ENCODE results near the gene ILRUN.
"Not testable (repeated sequence)": the region's sequence is repeated elsewhere in the genome, so short reads cannot be mapped to it uniquely, and the experiment has no call there.

The ILRUN gene

DNA sequence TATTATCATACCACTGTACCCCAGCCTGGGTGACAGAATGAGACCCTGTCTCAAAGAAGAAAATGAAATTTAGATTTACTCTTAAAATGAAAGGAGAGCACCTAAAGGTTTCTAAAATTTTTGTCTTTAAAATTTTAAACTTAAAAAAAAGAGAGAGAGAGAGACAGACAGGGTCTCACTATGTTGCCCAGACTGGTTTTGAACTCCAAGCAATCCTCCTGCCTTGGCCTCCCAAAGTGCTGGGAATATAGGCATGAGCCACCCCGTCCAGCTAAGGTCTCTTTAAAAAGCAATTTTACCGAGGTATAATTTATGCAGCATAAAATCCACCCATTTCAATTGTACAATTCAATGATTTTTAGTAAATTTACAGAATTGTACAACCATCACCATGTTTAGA lies 33.2 kb downstream of the ILRUN start:
- no peak for DNase-seq

GRCh38 chr6:34661357-34661756 lies 35.2 kb downstream of the ILRUN start:
- no peak for DNase-seq

DNA sequence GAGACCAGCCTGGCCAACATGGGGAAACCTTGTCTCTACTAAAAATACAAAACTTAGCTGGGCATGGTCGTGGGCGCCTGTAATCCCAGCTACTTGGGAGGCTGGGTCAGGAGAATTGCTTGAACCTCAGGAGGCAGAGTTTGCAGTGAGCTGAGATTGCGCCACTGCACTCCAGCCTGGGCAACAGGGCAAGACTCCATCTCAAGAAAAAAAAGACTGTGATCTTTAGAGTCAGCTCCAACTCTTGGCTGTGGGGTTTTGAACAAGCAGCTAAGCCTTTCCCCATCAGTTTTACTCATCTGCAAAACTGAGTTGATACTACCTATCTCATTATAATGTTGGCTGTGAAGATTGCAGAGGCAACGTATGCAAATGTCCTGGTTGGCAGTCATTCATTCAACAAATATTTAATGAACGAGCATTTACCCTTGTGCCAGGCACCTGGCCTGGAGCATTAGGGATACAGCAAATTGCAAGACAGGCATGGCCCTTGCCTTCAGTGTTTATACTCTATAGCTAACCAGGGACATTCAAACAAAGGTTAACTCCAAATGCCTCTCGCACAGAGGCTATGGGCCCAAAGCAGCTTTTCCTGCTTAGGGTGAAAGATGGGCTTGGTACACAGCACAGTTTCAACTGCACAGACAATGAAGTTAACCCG lies 37.8 kb downstream of the ILRUN start:
- no peak for DNase-seq

GRCh38 chr6:34657979-34658480 lies 38.5 kb downstream of the ILRUN start:
- not testable (repeated sequence) for DNase-seq

GRCh38 chr6:34657307-34657978 lies 39.1 kb downstream of the ILRUN start:
- DNase-seq: no peak

- no peak for DNase-seq
These were observed 39.6 kb downstream of the ILRUN start for GRCh38 chr6:34657037-34657306.

DNA sequence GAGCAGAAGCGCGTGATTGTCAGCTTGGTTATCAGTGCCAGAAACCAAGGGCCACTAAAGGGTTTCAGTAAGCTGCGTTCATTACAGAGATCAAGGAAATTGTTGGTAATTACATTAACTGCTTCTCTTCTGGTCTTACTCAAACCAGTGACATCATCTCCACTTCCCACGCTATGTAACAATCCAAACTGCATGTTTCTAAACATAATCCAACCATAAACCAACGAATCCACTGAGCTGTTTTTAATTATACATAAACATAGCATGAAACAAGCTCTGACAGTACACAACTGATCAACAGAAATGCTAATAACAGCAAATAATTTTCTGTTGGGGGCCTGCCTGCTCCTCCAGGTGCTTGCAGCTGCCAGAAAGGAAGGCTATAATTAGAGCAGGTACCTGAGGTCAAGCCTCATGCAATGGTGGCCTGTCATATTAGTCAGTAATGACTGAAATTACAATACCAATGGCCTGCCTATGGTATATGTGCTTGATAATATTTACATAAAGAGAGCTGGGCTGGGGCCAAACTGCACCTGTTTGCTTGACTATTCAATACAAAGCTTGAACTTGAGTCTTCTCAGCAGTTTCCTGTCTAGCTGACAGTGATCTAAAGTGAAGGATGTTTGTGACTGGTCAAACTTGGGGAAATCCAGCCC lies 40.1 kb downstream of the ILRUN start:
- DNase-seq: no peak

GRCh38 chr6:34655876-34656377 lies 40.6 kb downstream of the ILRUN start:
- not testable (repeated sequence) for DNase-seq

DNA sequence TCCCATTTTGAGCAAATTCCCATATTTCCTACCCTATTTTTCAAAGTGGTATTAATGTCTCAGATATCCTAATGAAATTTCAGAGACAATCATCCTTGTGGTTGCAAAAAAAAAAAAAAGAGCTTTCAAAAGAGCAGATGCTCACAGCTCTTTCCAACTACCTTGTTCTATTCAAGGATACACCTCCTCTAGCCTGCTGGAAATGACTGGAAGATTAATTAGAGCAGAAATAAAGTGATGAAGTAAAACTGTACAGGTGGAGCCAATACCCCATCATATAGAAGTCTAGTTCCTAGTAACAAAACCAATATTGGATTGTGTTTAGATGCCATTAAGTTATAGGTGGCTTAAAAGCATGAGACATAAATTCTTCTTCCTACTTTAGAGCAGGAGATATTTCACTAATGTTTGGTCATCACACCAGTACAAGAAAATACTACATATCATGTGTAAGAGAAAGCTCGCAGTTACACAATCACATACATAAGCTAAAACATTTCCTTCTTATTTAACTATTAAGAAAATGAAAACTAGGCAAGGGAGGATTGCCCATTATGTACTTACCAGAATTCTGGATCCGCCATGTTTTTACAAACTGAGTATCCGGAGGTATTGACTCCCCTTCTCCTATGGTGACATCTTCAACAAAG lies 42.4 kb downstream of the ILRUN start:
- no peak for DNase-seq

DNA sequence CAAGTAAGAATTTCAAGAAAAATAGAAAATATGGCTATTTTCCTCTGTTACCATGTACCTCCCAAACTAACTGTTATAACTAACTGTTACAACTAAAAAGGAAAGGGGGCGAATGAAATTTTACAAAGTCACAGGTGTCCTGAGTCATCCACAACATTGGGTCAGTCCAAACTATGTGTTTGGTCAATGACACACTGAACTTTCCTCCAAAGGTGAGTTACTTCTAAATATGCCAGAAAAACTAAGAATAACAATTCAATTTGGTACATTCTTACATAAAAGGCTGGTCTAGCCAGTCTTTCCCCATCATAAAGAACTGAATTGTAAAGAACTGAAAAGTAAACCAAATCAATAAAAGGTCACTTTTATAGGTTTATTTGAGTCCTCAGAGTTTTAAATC lies 44.3 kb downstream of the ILRUN start:
- DNase-seq: no peak

GRCh38 chr6:34650823-34651222 lies 45.7 kb downstream of the ILRUN start:
- no peak for DNase-seq

DNA sequence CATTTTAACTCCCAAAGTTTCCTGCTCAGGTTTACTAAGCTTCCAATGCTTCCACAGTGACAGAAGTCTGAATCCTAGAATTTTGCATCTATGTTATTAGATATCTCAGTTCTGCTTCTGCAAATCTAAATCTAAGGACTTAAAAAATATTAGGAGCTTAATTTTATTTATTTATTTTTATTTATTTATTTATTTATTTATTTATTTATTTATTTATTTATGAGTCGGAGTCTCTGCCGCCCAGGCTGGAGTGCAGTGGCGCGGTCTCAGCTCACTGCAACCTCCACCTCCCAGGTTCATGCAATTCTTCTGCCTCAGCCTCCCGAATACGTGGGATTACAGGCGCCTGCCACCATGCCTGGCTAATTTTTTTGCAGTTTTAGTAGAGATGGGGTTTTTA lies 46.3 kb downstream of the ILRUN start:
- not testable (repeated sequence) for DNase-seq

DNA sequence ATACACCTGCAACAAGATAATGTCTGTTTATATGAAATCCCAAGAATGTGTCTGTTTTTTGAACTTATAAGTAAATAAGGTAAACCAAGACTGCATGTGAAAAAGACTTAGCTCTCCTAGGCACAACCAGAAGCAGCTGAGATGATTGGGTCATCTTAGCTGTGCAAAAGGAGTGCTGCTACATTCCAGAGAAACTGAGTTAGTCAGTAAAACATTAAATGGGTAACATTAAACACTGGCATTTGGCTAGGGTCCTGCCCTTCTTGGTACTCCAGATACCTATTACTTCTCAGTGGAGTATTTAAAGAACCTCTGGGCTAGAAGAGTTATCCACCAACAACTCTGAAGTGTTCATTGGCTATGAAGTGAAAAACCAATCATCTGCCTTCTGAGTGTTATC lies 47.8 kb downstream of the ILRUN start:
- no peak for DNase-seq
